ENCODE results near the gene FHL1.

FHL1 gene

DNA sequence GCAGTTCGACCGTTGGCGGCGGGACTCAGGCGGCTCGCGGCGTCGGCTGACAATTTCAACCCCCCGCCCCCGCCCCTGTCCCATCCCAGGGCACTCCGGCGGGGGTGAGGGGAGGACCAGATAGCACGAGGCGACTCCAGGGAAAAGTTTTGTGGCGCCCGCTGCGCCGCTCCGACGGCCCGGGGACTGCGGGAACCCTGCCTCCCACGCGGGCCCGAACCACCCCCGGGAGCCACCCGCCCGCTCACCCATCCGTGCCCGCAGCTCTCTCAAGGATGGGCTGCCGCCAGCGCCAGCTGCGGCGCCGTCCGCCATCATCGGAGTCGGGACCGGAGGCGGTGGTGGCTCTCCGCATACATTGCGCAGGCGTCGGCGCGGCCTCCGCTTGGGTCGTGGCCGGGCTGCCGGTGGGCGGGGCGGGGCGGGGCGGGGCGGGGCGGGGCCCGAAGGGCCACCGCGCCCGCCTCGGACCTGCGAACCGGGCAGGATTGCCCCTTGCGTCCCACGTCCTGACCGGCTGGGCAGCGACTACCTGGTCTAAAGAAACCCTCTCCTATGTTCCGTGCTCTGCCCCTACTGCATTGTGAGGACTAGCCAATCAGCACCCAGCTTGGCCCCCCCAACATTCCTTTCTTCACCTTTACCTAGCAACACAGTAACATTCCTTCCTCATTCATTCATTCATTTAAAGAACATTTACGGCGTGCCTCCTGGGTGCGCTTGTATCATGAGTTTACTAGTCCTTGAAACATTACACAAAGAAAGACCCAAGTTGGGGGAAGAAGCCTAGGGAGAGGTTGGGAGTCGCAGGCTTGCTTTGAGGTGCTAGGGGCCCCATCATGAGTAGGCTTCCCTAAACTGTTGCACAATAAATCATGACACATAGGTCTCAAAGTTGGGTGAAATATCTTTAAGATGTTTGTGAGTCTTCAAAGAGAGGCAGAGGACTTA lies 104.0 kb downstream of the FHL1 start, which contains the start of gene MAP7D3:
MAP7D3 (minus strand) TSS at position 360 of the 951 bp plus-strand sequence; CDS start at position 318, 42 bp downstream.
- Histone ChIP-seq H2AFZ (ENCODE audit: low read length, unreplicated experiment) (peak within 1 kb of the TSS; percentile 29), H3K27me3 (ENCODE audit: insufficient read depth, low read length) (no peaks in the 10 kb centered on the region), H3K27ac (ENCODE audit: low read depth, low read length) (peak within 1 kb of the TSS; percentile 55), H3K4me3 (ENCODE audit: low read depth, low read length) (peak within 1 kb of the TSS; percentile 93), H3K79me2 (ENCODE audit: control insufficient read depth, insufficient read depth, low read length, unreplicated experiment) (peaks cover 40% of the 10 kb centered on the region), H3K36me3 (ENCODE audit: insufficient read depth, low read length) (no peaks in the 10 kb centered on the region), H3K4me1 (ENCODE audit: control insufficient read depth, insufficient read depth, low read length, unreplicated experiment) (peaks cover 24% of the 10 kb centered on the region)

DNA sequence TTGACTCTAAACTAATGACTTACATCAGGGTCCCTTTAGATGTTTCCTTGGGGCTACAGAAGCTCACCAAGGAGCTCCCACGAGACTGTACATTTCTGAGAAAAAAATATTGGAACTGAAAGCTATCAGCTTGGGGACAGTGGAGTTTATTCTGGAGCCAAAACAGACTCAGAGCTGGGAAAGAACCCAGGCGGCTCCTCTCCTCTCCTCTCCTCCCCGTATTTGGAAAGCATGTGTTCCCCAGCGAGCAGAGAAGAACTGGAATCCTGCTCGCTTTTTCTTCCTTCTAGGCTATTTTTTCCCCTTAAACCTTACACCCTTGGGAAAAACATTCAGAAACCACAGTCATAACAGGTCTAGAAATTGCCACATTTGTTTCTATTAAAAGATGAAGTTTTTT lies 108.2 kb downstream of the FHL1 start:
- Histone ChIP-seq H2AFZ (ENCODE audit: low read length, unreplicated experiment) (peak overlapping the region; percentile 38), H3K27me3 (ENCODE audit: insufficient read depth, low read length) (no peaks in the 10 kb centered on the region), H3K4me3 (ENCODE audit: low read depth, low read length) (no peak overlapping the region), H3K4me1 (ENCODE audit: control insufficient read depth, insufficient read depth, low read length, unreplicated experiment) (peaks cover 26% of the 10 kb centered on the region), H3K36me3 (ENCODE audit: insufficient read depth, low read length) (no peaks in the 10 kb centered on the region), H3K27ac (ENCODE audit: low read depth, low read length) (no peak overlapping the region), H3K79me2 (ENCODE audit: control insufficient read depth, insufficient read depth, low read length, unreplicated experiment) (peaks cover 5% of the 10 kb centered on the region)

DNA sequence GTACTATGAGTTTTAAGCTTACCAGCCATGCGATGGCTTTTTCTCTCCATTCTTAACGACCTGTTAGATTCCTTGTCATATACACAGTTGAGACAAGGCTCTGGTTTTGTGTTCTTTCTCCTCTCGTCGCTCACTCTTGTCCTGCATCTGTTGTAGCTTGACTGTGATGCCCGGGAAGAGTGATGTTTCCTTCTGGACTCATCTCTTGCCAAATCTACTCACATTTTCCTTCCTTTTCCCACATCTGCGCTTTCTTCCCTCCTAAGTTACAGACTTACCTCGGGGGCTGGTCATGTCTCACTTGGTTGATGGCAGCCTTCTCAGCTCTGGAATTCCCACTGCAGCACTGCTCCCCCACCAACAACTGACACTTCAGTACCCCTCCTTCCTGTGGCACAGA lies 108.7 kb downstream of the FHL1 start:
- Histone ChIP-seq H3K4me3 (ENCODE audit: low read depth, low read length) (no peak overlapping the region), H2AFZ (ENCODE audit: low read length, unreplicated experiment) (peak overlapping the region; percentile 38), H3K27ac (ENCODE audit: low read depth, low read length) (no peak overlapping the region), H3K4me1 (ENCODE audit: control insufficient read depth, insufficient read depth, low read length, unreplicated experiment) (peaks cover 30% of the 10 kb centered on the region), H3K27me3 (ENCODE audit: insufficient read depth, low read length) (no peaks in the 10 kb centered on the region), H3K79me2 (ENCODE audit: control insufficient read depth, insufficient read depth, low read length, unreplicated experiment) (peaks cover under 1% of the 10 kb centered on the region), H3K36me3 (ENCODE audit: insufficient read depth, low read length) (no peaks in the 10 kb centered on the region)

DNA sequence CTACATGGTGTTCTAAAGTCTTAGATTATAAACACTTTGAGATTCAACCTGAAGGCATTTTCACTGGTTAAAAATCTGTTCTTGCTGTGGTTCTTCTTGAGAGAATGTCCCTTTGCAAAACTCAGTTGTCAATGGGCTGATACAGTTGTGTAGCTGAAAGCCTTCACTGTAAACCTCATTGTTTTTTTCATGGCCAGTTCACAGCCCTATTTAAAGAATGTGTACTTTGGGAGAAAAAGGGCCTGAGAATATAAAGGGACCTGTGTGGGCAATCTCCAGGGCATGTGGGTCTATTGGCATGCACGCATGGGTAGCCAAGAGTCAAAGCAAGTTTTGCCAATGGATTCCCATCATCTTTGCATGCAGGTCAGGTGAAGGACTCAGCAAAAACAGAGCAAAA lies 111.6 kb downstream of the FHL1 start:
- peak overlapping the region; percentile 82; the same call in 1 of the 2 replicates for H3K27ac ChIP-seq (ENCODE audit: low read depth, low read length)
- no peaks in the 10 kb centered on the region for H3K36me3 ChIP-seq (ENCODE audit: insufficient read depth, low read length)
- H3K4me3 ChIP-seq (ENCODE audit: low read depth, low read length), result no peak overlapping the region
- peaks cover 41% of the 10 kb centered on the region for H3K4me1 ChIP-seq (ENCODE audit: control insufficient read depth, insufficient read depth, low read length, unreplicated experiment)
- no peak overlapping the region for H2AFZ ChIP-seq (ENCODE audit: low read length, unreplicated experiment)
- no peaks in the 10 kb centered on the region for H3K27me3 ChIP-seq (ENCODE audit: insufficient read depth, low read length)
- H3K79me2 ChIP-seq (ENCODE audit: control insufficient read depth, insufficient read depth, low read length, unreplicated experiment), result no peaks in the 10 kb centered on the region

GRCh38 chrX:136259543-136259942 lies 112.2 kb downstream of the FHL1 start:
- Histone ChIP-seq H3K4me1 (ENCODE audit: control insufficient read depth, insufficient read depth, low read length, unreplicated experiment) (peaks cover 41% of the 10 kb centered on the region), H2AFZ (ENCODE audit: low read length, unreplicated experiment) (no peak overlapping the region), H3K27ac (ENCODE audit: low read depth, low read length) (peak overlapping the region; percentile 82), H3K36me3 (ENCODE audit: insufficient read depth, low read length) (no peaks in the 10 kb centered on the region), H3K27me3 (ENCODE audit: insufficient read depth, low read length) (no peaks in the 10 kb centered on the region), H3K79me2 (ENCODE audit: control insufficient read depth, insufficient read depth, low read length, unreplicated experiment) (no peaks in the 10 kb centered on the region), H3K4me3 (ENCODE audit: low read depth, low read length) (no peak overlapping the region)

GRCh38 chrX:136260776-136261175 lies 113.4 kb downstream of the FHL1 start:
- Histone ChIP-seq H3K27me3 (ENCODE audit: insufficient read depth, low read length) (no peaks in the 10 kb centered on the region), H3K27ac (ENCODE audit: low read depth, low read length) (peak overlapping the region; percentile 82), H3K79me2 (ENCODE audit: control insufficient read depth, insufficient read depth, low read length, unreplicated experiment) (no peaks in the 10 kb centered on the region), H3K36me3 (ENCODE audit: insufficient read depth, low read length) (no peaks in the 10 kb centered on the region), H3K4me1 (ENCODE audit: control insufficient read depth, insufficient read depth, low read length, unreplicated experiment) (peaks cover 38% of the 10 kb centered on the region), H2AFZ (ENCODE audit: low read length, unreplicated experiment) (no peak overlapping the region), H3K4me3 (ENCODE audit: low read depth, low read length) (no peak overlapping the region)
